ENCODE measurements around the gene C9.
"Not testable (repeated sequence)": the region's sequence is repeated elsewhere in the genome, so short reads cannot be mapped to it uniquely, and the experiment has no call there.

C9 gene

DNA sequence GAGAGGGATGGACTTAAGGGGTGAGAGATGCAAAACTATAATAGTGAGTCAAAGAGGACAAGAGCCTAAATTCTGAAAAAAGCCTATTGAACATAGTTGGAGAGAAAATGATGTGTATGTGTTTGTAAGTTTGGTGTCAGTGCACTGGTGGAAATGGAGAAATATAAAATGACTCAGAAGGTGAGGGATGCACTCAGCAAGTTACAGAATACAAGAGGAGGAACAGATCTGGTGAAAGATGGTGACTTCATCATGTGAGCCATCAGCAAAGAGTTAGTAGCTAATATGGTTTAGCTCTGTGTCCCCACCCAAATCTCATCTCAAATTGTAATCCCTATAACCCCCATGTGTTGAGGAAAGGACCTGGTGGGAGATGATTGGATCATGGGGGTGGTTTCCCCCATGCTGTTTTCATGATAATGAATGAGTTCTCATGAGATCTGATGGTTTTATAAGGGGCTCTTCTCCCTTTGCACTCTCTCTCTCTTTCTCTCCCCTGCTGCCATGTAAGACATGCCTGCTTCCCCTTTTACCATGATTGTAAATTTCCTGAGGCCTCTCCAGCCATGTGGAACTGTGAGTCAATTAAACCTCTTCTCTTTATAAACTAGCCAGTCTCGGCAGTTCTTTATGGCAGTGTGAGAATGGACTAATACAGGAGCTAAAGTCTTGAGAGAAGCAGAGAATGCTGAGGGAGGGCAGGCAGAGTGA lies 114.6 kb downstream of the C9 start:
- H3K4me3 ChIP-seq (ENCODE audit: low read depth, low read length), result no peak overlapping the region
- no peak for TF ChIP-seq CTCF (IDR thresholded peaks at IDR 0.05; ENCODE audit: borderline replicate concordance, insufficient read depth, low read depth, low read length)

DNA sequence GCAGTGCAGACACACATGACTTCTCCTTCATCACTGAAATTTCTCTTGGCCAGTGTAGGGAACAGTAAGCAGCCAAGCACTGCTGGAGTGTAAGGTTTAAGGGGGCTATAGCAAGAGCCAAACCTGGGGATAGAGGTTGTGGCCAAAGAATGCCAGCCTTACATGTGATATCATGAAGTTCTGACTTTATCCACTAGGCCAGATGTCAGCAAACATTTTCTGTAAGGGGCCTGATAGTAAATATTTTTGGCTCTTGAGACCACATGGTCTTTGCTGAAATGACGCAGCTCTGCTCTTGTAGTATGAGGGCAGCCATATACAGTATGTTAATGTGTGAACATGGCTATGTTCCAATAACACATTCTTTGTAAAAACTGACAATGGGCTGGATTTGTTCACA lies 115.2 kb downstream of the C9 start:
- no peak for TF ChIP-seq CTCF (IDR thresholded peaks at IDR 0.05; ENCODE audit: borderline replicate concordance, insufficient read depth, low read depth, low read length)
- no peak overlapping the region for H3K4me3 ChIP-seq (ENCODE audit: low read depth, low read length)

DNA sequence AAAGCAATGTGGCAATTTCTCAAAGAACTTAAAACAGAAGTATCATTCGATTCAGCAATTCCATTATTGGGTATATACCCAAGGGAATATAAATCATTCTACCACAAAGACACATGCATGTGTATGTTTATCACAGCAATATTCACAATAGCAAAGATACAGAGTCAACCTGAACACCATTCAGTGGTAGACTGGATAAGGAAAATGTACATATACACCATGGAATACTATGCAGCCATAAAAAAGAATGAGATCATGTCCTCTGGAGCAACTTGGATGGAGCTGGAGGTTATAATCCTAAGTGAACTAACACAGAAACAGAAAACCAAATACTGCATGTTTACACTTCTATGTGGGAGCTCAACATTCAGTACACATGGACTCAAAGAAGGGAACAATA lies 123.5 kb downstream of the C9 start:
- TF ChIP-seq CTCF (IDR thresholded peaks at IDR 0.05; ENCODE audit: borderline replicate concordance, insufficient read depth, low read depth, low read length), result no peak
- no peak overlapping the region for H3K4me3 ChIP-seq (ENCODE audit: low read depth, low read length)

DNA sequence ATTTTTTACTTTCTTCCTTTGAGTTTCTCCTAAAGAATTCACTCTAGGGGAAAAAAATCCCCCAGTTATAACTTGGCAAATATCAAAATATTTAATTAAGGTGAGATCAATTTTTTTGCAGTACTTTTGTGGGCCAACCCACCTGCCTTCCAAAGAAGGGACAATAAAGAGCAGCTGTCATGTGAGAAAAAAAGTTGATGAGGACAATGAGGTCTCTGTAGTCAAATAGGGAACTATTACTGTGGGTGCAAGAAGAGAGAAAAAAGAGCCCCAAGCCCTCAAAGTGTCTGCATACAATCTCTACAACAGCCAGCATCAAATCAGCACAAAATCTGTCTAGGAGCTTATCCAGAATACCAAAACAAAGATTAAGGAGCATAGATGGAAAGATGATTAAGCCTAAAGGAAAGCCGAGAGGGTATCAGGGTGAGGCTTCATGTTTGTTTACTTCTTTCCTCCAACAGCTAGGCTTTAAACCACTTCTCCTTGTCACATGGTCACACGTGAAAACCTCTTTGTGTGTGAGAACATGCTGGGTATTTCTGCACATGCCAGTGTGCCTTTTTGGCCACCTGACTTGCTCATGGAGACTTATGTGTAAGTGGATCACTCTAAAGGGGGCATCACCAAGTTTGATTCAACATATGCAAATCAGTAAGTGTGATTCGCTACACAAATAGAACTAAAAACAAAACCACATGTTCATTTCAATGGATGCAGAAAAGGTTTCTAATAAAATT lies 125.8 kb downstream of the C9 start:
- TF ChIP-seq CTCF (IDR thresholded peaks at IDR 0.05; ENCODE audit: borderline replicate concordance, insufficient read depth, low read depth, low read length), result no peak
- H3K4me3 ChIP-seq (ENCODE audit: low read depth, low read length), result no peak overlapping the region

GRCh38 chr5:39236718-39237117 lies 127.6 kb downstream of the C9 start:
- no peak for TF ChIP-seq CTCF (IDR thresholded peaks at IDR 0.05; ENCODE audit: borderline replicate concordance, insufficient read depth, low read depth, low read length)
- H3K4me3 ChIP-seq (ENCODE audit: low read depth, low read length), result no peak overlapping the region

GRCh38 chr5:39235648-39236047 lies 128.6 kb downstream of the C9 start:
- TF ChIP-seq CTCF (IDR thresholded peaks at IDR 0.05; ENCODE audit: borderline replicate concordance, insufficient read depth, low read depth, low read length), result no peak

GRCh38 chr5:39234494-39234893 lies 129.8 kb downstream of the C9 start:
- H3K4me3 ChIP-seq (ENCODE audit: low read depth, low read length), result not testable (repeated sequence)

More at GRCh38 chr5:39235648-39236047, 128.6 kb downstream of the C9 start:
- H3K4me3 ChIP-seq (ENCODE audit: low read depth, low read length), result no peak overlapping the region

Data from GM12875 (cell line).